Stomach (tissue), 4 donors: ENCODE data around the gene RIC1.

ENCODE experiments used
- POLR2A ChIP-seq, 4 donors: fragments of 450-650 bp; IDR thresholded peaks; one replicate each; pipeline ENCODE4 v1.6.1; 2016; ENCODE audit warnings: antibody characterized with exemption in 4 of 4, control low read depth in 2 of 4, mild to moderate bottlenecking in 1 of 4, moderate library complexity in 1 of 4
- POLR2AphosphoS5 ChIP-seq, 3 donors: sonication (generic); formaldehyde crosslinking; IDR thresholded peaks; one replicate each; pipeline ENCODE4 v1.6.1; 2016; ENCODE audit warnings: antibody characterized with exemption in 3 of 3
- TF ChIP-seq, protein P1 (sequence below), 7 experiments: fragments of 450-650 bp in 4 of 7; fragments of 200-600 bp in 3 of 7; sonication (generic) in 3 of 7; IDR thresholded peaks; one replicate each; pipeline ENCODE4 v1.5.1; 2016 to 2019; ENCODE audit warnings: antibody characterized with exemption in 7 of 7, control low read depth in 2 of 7, mild to moderate bottlenecking in 1 of 7

- TF ChIP-seq, protein P1, sequence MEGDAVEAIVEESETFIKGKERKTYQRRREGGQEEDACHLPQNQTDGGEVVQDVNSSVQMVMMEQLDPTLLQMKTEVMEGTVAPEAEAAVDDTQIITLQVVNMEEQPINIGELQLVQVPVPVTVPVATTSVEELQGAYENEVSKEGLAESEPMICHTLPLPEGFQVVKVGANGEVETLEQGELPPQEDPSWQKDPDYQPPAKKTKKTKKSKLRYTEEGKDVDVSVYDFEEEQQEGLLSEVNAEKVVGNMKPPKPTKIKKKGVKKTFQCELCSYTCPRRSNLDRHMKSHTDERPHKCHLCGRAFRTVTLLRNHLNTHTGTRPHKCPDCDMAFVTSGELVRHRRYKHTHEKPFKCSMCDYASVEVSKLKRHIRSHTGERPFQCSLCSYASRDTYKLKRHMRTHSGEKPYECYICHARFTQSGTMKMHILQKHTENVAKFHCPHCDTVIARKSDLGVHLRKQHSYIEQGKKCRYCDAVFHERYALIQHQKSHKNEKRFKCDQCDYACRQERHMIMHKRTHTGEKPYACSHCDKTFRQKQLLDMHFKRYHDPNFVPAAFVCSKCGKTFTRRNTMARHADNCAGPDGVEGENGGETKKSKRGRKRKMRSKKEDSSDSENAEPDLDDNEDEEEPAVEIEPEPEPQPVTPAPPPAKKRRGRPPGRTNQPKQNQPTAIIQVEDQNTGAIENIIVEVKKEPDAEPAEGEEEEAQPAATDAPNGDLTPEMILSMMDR (IDR thresholded peaks at IDR 0.05), result no peak
- TF ChIP-seq POLR2A (IDR thresholded peaks at IDR 0.05) (no peak), POLR2AphosphoS5 (IDR thresholded peaks at IDR 0.05) (no peak)
These were observed 13.3 kb downstream of the RIC1 start for GRCh38 chr9:5642170-5642569.
